GM18519 (cell line): ENCODE results near the gene ZNF26.
"Not testable (repeated sequence)": the region's sequence is repeated elsewhere in the genome, so short reads cannot be mapped to it uniquely, and the experiment has no call there.

ENCODE experiments used
- ATAC-seq: cut with Tn5 transposase; IDR thresholded peaks from one replicate; pipeline ENCODE4 v1.9.1; 2021; ENCODE audit warnings: mild to moderate bottlenecking, moderate library complexity; ENCODE audit not compliant: unreplicated experiment, low FRiP score

ZNF26 gene

GRCh38 chr12:132986001-132986884 is at the start of gene ZNF26:
TSS of gene ZNF26 (plus strand) at chr12:132986367. CDS start at chr12:132986841, 474 bp downstream.
- ATAC-seq, result peak; percentile 93

- not testable (repeated sequence) for ATAC-seq
Measured at GRCh38 chr12:132936921-132937320, 49.2 kb upstream of the ZNF26 start.

- no peak for ATAC-seq
Measured at GRCh38 chr12:132937476-132937875, 48.7 kb upstream of the ZNF26 start.

- not testable (repeated sequence) for ATAC-seq
Measured at GRCh38 chr12:132938807-132939206, 47.4 kb upstream of the ZNF26 start.

- no peak for ATAC-seq
Measured at GRCh38 chr12:132940071-132940719, 46.0 kb upstream of the ZNF26 start.

GRCh38 chr12:132941336-132941954 is 44.7 kb upstream of the ZNF26 start:
- ATAC-seq, result no peak

- no peak for ATAC-seq
Measured at GRCh38 chr12:132942611-132943010, 43.6 kb upstream of the ZNF26 start.

GRCh38 chr12:132945806-132946205 is 40.4 kb upstream of the ZNF26 start:
- no peak for ATAC-seq

- ATAC-seq, result no peak
Measured at GRCh38 chr12:132946246-132946820, 39.8 kb upstream of the ZNF26 start.

GRCh38 chr12:132948146-132949066 is 37.8 kb upstream of the ZNF26 start:
- no peak for ATAC-seq

- no peak for ATAC-seq
Measured at GRCh38 chr12:132949936-132950837, 36.0 kb upstream of the ZNF26 start.

GRCh38 chr12:132950844-132951535 is 35.2 kb upstream of the ZNF26 start:
- ATAC-seq, result no peak

GRCh38 chr12:132951649-132952048 is 34.5 kb upstream of the ZNF26 start:
- ATAC-seq, result no peak

GRCh38 chr12:132952371-132953162 is 33.6 kb upstream of the ZNF26 start:
- no peak for ATAC-seq

- no peak for ATAC-seq
Measured at GRCh38 chr12:132953163-132953425, 33.1 kb upstream of the ZNF26 start.

GRCh38 chr12:132953771-132954170 is 32.4 kb upstream of the ZNF26 start:
- ATAC-seq, result no peak

GRCh38 chr12:132954471-132955048 is 31.6 kb upstream of the ZNF26 start:
- ATAC-seq, result no peak
